K562 (cell line): ENCODE data around the gene TMEM132D. TPM values are rescaled to one million over a fixed set of nuclear protein-coding genes. Genes with fewer than 3 reads are reported as not detected.

ENCODE experiments used
- ATAC-seq: fragments of 200-7000 bp; cut with Tn5 transposase; 3 replicates; pipeline ENCODE4 v1.9.1; 2020; ENCODE audit warnings: moderate library complexity
- BruUV-seq: library from RNA; stranded (reverse); fragments of 400-500 nt; replicated peaks from 2 replicates; lab custom pipeline; 2021; lab: Mats Ljungman, UMichigan
- CTCF ChIA-PET: fragments of 300-600 bp; formaldehyde crosslinking; extraction: SDS; loops from one replicate; lab custom pipeline; 2021; ENCODE audit warnings: low intra/inter-chr PET ratio; lab: Yijun Ruan, JAX
- POLR2A ChIA-PET: fragments of 300-600, 350-650 bp; sonication (Branson Sonifier 250); formaldehyde crosslinking; extraction: SDS; loops from one replicate; lab custom pipeline; 2021; ENCODE audit warnings: antibody characterized with exemption, inconsistent platforms; lab: Yijun Ruan, JAX
- DNase-seq, 4 experiments: peaks; one replicate each; pipeline versions ENCODE4 v3.0.0 to v3.0.0-alpha.2; 2011 to 2018; ENCODE audit warnings: low spot score in 3 of 4, mixed read lengths in 3 of 4; ENCODE audit errors: extremely low read depth in 1 of 4
- FAIRE-seq: peaks from 2 replicates; lab custom pipeline; 2011; peaks lifted over from hg19 to GRCh38; lab: Jason Lieb, UNC
- H2AFZ ChIP-seq: 2 replicates; pipeline ENCODE4 v1.6.0; 2011; ENCODE audit warnings: low read depth, low read length, control low read depth, inconsistent platforms
- H3K27ac ChIP-seq: fragments of 200-600 bp; 3 replicates; pipeline ENCODE4 v1.8.0; 2011; ENCODE audit warnings: low read depth, mild to moderate bottlenecking, control low read depth, inconsistent platforms, low read length, moderate library complexity, mixed read lengths; ENCODE audit errors: extremely low read depth
- H3K27me3 ChIP-seq, 2 experiments: fragments of 300-600 bp in 1 of 2; 2 replicates in 1 of 2; 3 replicates in 1 of 2; pipeline versions ENCODE4 v1.6.0 to v1.8.0; 2011; ENCODE audit warnings: inconsistent platforms in 2 of 2, low read length in 2 of 2, mild to moderate bottlenecking in 1 of 2, mixed read lengths in 1 of 2, moderate library complexity in 1 of 2; ENCODE audit not compliant: control insufficient read depth in 2 of 2, insufficient read depth in 2 of 2
- H3K36me3 ChIP-seq: fragments of 300-600 bp; 3 replicates; pipeline ENCODE4 v1.8.0; 2011; ENCODE audit warnings: mild to moderate bottlenecking, low read length, inconsistent platforms; ENCODE audit not compliant: control insufficient read depth, insufficient read depth
- H3K4me1 ChIP-seq, 2 experiments: fragments of 200-600 bp in 1 of 2; replicated peaks in 1 of 2; 2 replicates in 1 of 2; 3 replicates in 1 of 2; pipeline versions ENCODE4 v1.5.1 to v1.8.0; 2011; ENCODE audit warnings: inconsistent platforms in 2 of 2, low read length in 2 of 2, mild to moderate bottlenecking in 1 of 2, mixed read lengths in 1 of 2, moderate library complexity in 1 of 2; ENCODE audit not compliant: control insufficient read depth in 2 of 2, insufficient read depth in 2 of 2
- H3K4me2 ChIP-seq: 2 replicates; pipeline ENCODE4 v1.6.1; 2011; ENCODE audit warnings: low read length, control low read depth, inconsistent platforms, mixed read lengths; ENCODE audit not compliant: insufficient read depth
- H3K4me3 ChIP-seq: fragments of 200-600 bp; sonication (generic), shearing (Covaris generic); 2 replicates; pipeline ENCODE4 v1.5.1; 2016; ENCODE audit warnings: control low read depth, inconsistent platforms
- H3K79me2 ChIP-seq: fragments of 200-600 bp; 3 replicates; pipeline ENCODE4 v1.8.0; 2011; ENCODE audit warnings: low read length, inconsistent platforms; ENCODE audit not compliant: control insufficient read depth, insufficient read depth
- H3K9ac ChIP-seq, 2 experiments: 2 replicates each; pipeline versions ENCODE4 v1.6.0 to v1.6.1; 2011; ENCODE audit warnings: low read depth in 2 of 2, low read length in 2 of 2, control low read depth in 1 of 2, inconsistent platforms in 1 of 2, mild to moderate bottlenecking in 1 of 2, mixed read lengths in 1 of 2; ENCODE audit not compliant: insufficient read depth in 1 of 2
- H3K9me1 ChIP-seq: one replicate; pipeline ENCODE4 v1.6.0; 2011; ENCODE audit warnings: inconsistent platforms, mild to moderate bottlenecking, low read length, moderate library complexity; ENCODE audit not compliant: control insufficient read depth, insufficient read depth
- H3K9me3 ChIP-seq: replicated peaks from 2 replicates; pipeline ENCODE4 v1.5.1; 2011; ENCODE audit warnings: low read depth, low read length, inconsistent platforms; ENCODE audit not compliant: control insufficient read depth, insufficient read depth
- H4K20me1 ChIP-seq: replicated peaks from 2 replicates; pipeline ENCODE4 v1.6.1; 2011; ENCODE audit warnings: low read length, inconsistent platforms, mixed read lengths; ENCODE audit not compliant: control insufficient read depth, insufficient read depth
- CREB3 ChIP-seq: fragments of 450-650 bp; conservative IDR thresholded peaks from 2 replicates; pipeline ENCODE4 v1.6.1; 2016; ENCODE audit warnings: missing genetic modification characterization, low read depth, mild to moderate bottlenecking, missing compliant biosample characterization, moderate library complexity
- DACH1 ChIP-seq: fragments of 450-650 bp; IDR thresholded peaks from 2 replicates; pipeline ENCODE4 v1.6.1; 2018; ENCODE audit not compliant: partially characterized antibody
- ETS1 ChIP-seq: conservative IDR thresholded peaks from 2 replicates; pipeline ENCODE4 v1.6.1; 2011; ENCODE audit warnings: low read depth, mild to moderate bottlenecking, low read length; ENCODE audit not compliant: control insufficient read depth
- ILK ChIP-seq: fragments of 450-650 bp; IDR thresholded peaks from 2 replicates; pipeline ENCODE4 v1.6.1; 2016; ENCODE audit warnings: missing genetic modification characterization, low read depth, mild to moderate bottlenecking, missing compliant biosample characterization, moderate library complexity, borderline replicate concordance
- NCOA4 ChIP-seq: fragments of 450-650 bp; IDR thresholded peaks from 2 replicates; pipeline ENCODE4 v1.6.1; 2018; ENCODE audit warnings: mild to moderate bottlenecking; ENCODE audit not compliant: partially characterized antibody
- NFE2 ChIP-seq: IDR thresholded peaks from 2 replicates; pipeline ENCODE4 v1.6.1; 2014; ENCODE audit warnings: antibody characterized with exemption, low read depth
- PPARD ChIP-seq: fragments of 250-450 bp; sonication (Bioruptor Pico); IDR thresholded peaks from 2 replicates; pipeline ENCODE4 v1.8.0; 2022; ENCODE audit warnings: inconsistent platforms, mild to moderate bottlenecking, moderate library complexity
- PTTG1 ChIP-seq: fragments of 450-650 bp; IDR thresholded peaks from 2 replicates; pipeline ENCODE4 v1.6.1; 2016; ENCODE audit warnings: low read depth, mild to moderate bottlenecking, missing genetic modification characterization, missing compliant biosample characterization
- RBFOX2 ChIP-seq: fragments of 200-400 bp; formaldehyde crosslinking; IDR thresholded peaks from 2 replicates; pipeline ENCODE4 v1.6.1; 2017; ENCODE audit warnings: low read depth, mild to moderate bottlenecking, low read length, moderate library complexity
- SP2 ChIP-seq: IDR thresholded peaks from 2 replicates; pipeline ENCODE4 v1.6.1; 2011; ENCODE audit warnings: mild to moderate bottlenecking, low read depth, low read length, moderate library complexity; ENCODE audit not compliant: poor library complexity, severe bottlenecking; ENCODE audit errors: extremely low read depth
- ZBTB1 ChIP-seq: sonication (generic); formaldehyde crosslinking; IDR thresholded peaks from 2 replicates; pipeline ENCODE4 v1.8.1; 2023; ENCODE audit warnings: missing genetic modification reagents, low read depth, mild to moderate bottlenecking, borderline replicate concordance
- ZNF699 ChIP-seq: fragments of 250-450 bp; sonication (Bioruptor Pico); IDR thresholded peaks from 2 replicates; pipeline ENCODE4 v1.8.0; 2021; ENCODE audit warnings: mild to moderate bottlenecking, moderate library complexity; ENCODE audit not compliant: insufficient replicate concordance
- WGBS: fragments of 100-300 bp; shearing (Covaris generic); methylation state at CpG from one replicate; pipeline ENCODE4 v1.1.6; 2016; ENCODE audit warnings: low coverage, mixed read lengths; ENCODE audit not compliant: insufficient coverage; ENCODE audit errors: missing lambda C conversion rate; 5-methylcytosine and 5-hydroxymethylcytosine counted together
- in situ Hi-C: fragments of 300-500 bp; cut with MboI; formaldehyde crosslinking; loops from 4 replicates; pipeline ENCODE4 v1.15.0; 2018; ENCODE audit warnings: inconsistent platforms, mixed read lengths
- intact Hi-C: fragments of 100-400 bp; cut with micrococcal nuclease; formaldehyde crosslinking; loops from 2 replicates; pipeline ENCODE4 v1.14.2; 2022
- polyA plus RNA-seq, 8 experiments: library from polyadenylated mRNA; depleted of rRNA in 4 of 8; stranded (reverse) in 5 of 8; unstranded in 3 of 8; fragments of >200 nt; fragmentation: Nextera tagmentation in 2 of 8; fragmentation: Illumina TruSeq in 1 of 8; extraction: Ambion mirVana in 2 of 8; extraction: Trizol in 1 of 8; gene quantifications; 2 replicates each; pipeline versions ENCODE4 v1.2.1 to v1.2.3, GENCODE V29; 2011 to 2014; ENCODE audit warnings: inconsistent platforms in 1 of 8, missing spikeins in 1 of 8
- total RNA-seq, 7 experiments: library from RNA; depleted of rRNA in 6 of 7; stranded (reverse); fragments of >200 nt in 6 of 7; fragmentation: Illumina TruSeq in 2 of 7; extraction: Trizol in 2 of 7; gene quantifications; 2 replicates each; pipeline versions ENCODE4 v1.2.1 to v1.2.3, GENCODE V29; 2011 to 2021; ENCODE audit warnings: low replicate concordance in 1 of 7
- TF ChIP-seq, protein P1 (sequence below): fragments of 450-650 bp; conservative IDR thresholded peaks from 2 replicates; pipeline ENCODE4 v1.6.1; 2016; ENCODE audit warnings: missing genetic modification characterization, low read depth, mild to moderate bottlenecking, control low read depth, missing compliant biosample characterization

Gene TMEM132D
- total and polyA plus RNA-seq, 9 of the 15 experiments (the other 6 are each of a cell fraction or from before 2014, with no cell fraction given) = not detected

DNA sequence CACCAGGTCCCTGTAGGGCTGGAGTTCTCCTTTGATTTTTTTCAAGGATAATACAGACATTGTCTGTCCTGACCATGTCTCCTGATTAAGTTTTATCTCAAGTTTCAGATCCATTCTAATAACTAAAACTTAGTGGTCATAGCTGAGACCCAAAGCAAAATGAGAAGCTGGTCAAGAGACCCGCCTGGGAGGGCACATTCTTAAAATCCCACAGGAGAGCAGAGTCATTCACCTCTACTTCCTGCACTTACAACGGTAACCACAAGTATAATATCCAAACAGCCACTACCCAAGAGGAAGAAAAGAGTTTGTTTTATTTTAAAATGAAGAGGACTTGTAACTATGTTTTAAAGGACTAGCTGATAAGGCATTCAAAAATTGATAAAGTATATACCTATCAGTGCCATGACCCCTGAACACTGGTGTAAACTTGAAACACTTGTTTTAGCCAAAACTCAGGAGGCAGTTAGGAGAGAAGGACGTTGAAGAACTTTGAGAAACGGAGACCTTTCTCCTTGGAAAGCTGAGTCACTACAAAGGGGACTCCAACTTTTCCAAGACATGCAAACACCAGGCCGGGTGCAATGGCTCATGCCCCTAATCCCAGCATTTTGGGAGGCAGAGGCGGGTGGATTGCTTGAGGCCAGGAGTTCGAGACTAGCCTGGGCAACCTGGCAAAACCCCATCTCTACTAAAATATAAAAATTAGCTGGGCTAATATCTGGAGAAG lies 572.3 kb downstream of the TMEM132D start:
- FAIRE-seq (no peak), DNase-seq (no peak), ATAC-seq (no peak)
- Histone ChIP-seq H2AFZ (no peak overlapping the region), H4K20me1 (no peaks in the 10 kb centered on the region), H3K27me3 (no peaks in the 10 kb centered on the region), H3K9me1 (no peaks in the 10 kb centered on the region), H3K9ac (no peak overlapping the region), H3K27ac (no peak overlapping the region), H3K79me2 (no peaks in the 10 kb centered on the region), H3K9me3 (no peaks in the 10 kb centered on the region), H3K36me3 (no peaks in the 10 kb centered on the region), H3K4me3 (no peak overlapping the region), H3K4me2 (no peak overlapping the region), H3K4me1 (no peaks in the 10 kb centered on the region)
- intact Hi-C loops (no loop called here), in situ Hi-C loops (no loop called here)
- ChIA-PET POLR2A (no interaction called here), CTCF (no interaction called here)
- TF ChIP-seq CREB3 (no peak), PTTG1 (tag) (no peak), ETS1 (no peak), ZBTB1 (no peak), ZNF699 (CRISPR knock-in tag) (no peak), RBFOX2 (no peak), NCOA4 (no peak), SP2 (no peak), PPARD (no peak), DACH1 (no peak), NFE2 (no peak), ILK (tag) (no peak)
- TF ChIP-seq, protein P1, sequence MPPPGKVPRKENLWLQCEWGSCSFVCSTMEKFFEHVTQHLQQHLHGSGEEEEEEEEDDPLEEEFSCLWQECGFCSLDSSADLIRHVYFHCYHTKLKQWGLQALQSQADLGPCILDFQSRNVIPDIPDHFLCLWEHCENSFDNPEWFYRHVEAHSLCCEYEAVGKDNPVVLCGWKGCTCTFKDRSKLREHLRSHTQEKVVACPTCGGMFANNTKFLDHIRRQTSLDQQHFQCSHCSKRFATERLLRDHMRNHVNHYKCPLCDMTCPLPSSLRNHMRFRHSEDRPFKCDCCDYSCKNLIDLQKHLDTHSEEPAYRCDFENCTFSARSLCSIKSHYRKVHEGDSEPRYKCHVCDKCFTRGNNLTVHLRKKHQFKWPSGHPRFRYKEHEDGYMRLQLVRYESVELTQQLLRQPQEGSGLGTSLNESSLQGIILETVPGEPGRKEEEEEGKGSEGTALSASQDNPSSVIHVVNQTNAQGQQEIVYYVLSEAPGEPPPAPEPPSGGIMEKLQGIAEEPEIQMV (tag) = no peak
- WGBS = under 1% methylated on average over 7 of the region's 7 CpGs
- no TSS peak for BruUV-seq
